MM.1S (cell line): ENCODE results near the gene GMPR.

Experiments used
- EZH2 ChIP-seq: fragments of 300-600 bp; sonication (generic); optimal IDR thresholded peaks from 2 replicates; pipeline ENCODE3; 2017; ENCODE audit warnings: low read depth, mild to moderate bottlenecking, antibody characterized with exemption, low read length, mixed read lengths
- EZH2phosphoT487 ChIP-seq: fragments of 300-600 bp; sonication (generic); IDR thresholded peaks from 2 replicates; pipeline ENCODE4 v1.6.1; 2018; ENCODE audit warnings: antibody characterized with exemption, low read length
- TF ChIP-seq, protein P1 (sequence below): fragments of 300-600 bp; sonication (generic); IDR thresholded peaks from 2 replicates; pipeline ENCODE4 v1.5.1; 2016; ENCODE audit warnings: antibody characterized with exemption, low read length, mixed read lengths

DNA sequence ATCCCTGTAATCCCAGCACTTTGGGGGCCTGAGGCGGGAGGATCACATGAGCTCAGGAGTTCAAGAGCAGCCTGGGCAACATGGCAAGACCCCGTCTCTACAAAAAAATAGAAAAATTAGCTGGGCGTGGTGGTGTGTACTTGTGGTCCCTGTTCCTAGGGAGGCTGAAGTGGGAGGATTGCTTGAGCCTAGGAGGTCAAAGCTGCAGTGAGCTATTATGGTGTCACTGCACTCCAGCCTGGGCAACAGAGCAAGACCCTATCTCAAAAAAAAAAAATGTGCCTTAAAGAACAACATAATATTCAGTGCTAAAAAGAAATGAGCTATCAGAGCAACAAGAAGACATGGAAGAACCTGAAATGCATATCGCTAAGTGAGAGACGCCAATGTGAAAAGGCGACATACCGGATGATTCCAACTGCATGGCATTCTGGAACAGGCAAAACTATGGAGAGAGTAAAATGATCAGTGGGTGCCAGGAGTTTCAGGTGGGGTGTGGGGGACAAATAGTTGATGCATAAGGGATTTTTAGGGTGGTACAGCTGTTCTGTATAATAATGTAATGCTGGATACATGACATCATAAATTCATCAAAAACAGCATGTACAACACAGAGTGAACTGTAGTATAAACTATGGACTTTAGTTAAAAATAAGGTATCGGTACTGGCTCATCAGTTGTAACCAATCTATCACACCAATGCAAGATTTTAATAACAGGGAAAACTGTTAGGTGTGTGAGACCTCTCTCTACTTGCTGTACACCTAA, 80.8 kb downstream of the GMPR start:
- TF ChIP-seq, protein P1, sequence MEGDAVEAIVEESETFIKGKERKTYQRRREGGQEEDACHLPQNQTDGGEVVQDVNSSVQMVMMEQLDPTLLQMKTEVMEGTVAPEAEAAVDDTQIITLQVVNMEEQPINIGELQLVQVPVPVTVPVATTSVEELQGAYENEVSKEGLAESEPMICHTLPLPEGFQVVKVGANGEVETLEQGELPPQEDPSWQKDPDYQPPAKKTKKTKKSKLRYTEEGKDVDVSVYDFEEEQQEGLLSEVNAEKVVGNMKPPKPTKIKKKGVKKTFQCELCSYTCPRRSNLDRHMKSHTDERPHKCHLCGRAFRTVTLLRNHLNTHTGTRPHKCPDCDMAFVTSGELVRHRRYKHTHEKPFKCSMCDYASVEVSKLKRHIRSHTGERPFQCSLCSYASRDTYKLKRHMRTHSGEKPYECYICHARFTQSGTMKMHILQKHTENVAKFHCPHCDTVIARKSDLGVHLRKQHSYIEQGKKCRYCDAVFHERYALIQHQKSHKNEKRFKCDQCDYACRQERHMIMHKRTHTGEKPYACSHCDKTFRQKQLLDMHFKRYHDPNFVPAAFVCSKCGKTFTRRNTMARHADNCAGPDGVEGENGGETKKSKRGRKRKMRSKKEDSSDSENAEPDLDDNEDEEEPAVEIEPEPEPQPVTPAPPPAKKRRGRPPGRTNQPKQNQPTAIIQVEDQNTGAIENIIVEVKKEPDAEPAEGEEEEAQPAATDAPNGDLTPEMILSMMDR = no peak
- TF ChIP-seq EZH2phosphoT487 (no peak), EZH2 (no peak)
